ENCODE data around the gene ASCC2.

ASCC2 gene

GRCh38 chr22:29742326-29742725 is 95.7 kb downstream of the ASCC2 start:
- TF ChIP-seq, protein P1, sequence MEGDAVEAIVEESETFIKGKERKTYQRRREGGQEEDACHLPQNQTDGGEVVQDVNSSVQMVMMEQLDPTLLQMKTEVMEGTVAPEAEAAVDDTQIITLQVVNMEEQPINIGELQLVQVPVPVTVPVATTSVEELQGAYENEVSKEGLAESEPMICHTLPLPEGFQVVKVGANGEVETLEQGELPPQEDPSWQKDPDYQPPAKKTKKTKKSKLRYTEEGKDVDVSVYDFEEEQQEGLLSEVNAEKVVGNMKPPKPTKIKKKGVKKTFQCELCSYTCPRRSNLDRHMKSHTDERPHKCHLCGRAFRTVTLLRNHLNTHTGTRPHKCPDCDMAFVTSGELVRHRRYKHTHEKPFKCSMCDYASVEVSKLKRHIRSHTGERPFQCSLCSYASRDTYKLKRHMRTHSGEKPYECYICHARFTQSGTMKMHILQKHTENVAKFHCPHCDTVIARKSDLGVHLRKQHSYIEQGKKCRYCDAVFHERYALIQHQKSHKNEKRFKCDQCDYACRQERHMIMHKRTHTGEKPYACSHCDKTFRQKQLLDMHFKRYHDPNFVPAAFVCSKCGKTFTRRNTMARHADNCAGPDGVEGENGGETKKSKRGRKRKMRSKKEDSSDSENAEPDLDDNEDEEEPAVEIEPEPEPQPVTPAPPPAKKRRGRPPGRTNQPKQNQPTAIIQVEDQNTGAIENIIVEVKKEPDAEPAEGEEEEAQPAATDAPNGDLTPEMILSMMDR (IDR thresholded peaks at IDR 0.05; ENCODE audit: extremely low read depth, insufficient read depth, missing control alignments): no peak
- DNase-seq (ENCODE audit: low spot score): no peak
- in situ Hi-C loops (cut with MboI; ENCODE audit: low pct_unique_long_range_greater_than_20kb, low sequenced_read_pairs, unreplicated experiment): no loop called here

DNA sequence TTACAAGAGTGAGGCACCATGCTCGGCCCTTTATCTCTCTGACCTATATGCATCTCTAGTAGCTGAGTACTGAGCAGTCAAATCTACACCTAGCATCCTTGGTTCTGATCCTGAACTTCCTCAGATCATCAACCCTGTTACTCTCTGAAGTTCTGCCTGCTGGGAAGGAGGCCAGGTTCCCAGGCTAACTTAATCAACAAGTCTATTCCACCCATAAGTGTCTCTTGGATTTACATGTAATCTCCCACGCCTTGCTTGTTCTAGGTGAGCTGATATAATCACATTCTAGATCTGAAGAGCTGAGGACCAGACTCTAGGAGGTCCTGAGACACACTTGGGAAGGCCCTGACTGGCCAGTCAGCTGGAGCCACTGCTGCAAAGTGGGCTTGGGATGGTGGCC is 96.1 kb downstream of the ASCC2 start:
- DNase-seq (ENCODE audit: low spot score): no peak
- TF ChIP-seq, protein P1 (IDR thresholded peaks at IDR 0.05; ENCODE audit: extremely low read depth, insufficient read depth, missing control alignments): no peak
- in situ Hi-C loops (cut with MboI; ENCODE audit: low pct_unique_long_range_greater_than_20kb, low sequenced_read_pairs, unreplicated experiment): no loop called here

- in situ Hi-C loops (cut with MboI; ENCODE audit: low pct_unique_long_range_greater_than_20kb, low sequenced_read_pairs, unreplicated experiment): no loop called here
- TF ChIP-seq, protein P1 (IDR thresholded peaks at IDR 0.05; ENCODE audit: extremely low read depth, insufficient read depth, missing control alignments): no peak
- DNase-seq (ENCODE audit: low spot score): no peak
These were observed 97.9 kb downstream of the ASCC2 start for GRCh38 chr22:29740216-29740615.

DNA sequence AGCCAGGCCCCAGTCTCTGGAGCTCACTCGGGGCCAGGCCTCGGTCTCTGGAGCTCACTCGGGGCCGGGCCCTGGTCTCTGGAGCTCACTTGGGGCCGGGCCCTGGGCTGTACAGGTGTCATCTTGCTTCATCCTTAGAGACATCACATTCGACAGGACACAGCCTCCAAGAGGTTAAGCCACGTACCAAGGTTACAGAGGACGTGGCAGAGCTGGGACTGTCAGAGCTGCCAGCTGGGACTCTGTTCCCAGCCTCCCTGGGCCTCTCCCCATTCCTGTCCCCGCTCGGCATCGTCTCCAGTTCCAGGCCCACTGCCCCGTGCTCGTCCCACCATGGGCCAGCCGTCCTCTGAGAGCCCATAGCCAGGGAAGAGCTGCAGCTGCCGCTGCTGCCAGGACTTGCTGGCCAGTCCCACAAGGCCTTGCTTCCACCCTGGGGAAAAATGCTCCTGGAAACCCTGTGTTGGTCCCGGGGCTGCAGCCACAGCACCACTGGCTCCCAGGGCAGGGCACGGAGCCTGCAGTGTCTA is 98.7 kb downstream of the ASCC2 start:
- no peak for DNase-seq (ENCODE audit: low spot score)

More for the DNA sequence above, 98.7 kb downstream of the ASCC2 start:
- in situ Hi-C loops (cut with MboI; ENCODE audit: low pct_unique_long_range_greater_than_20kb, low sequenced_read_pairs, unreplicated experiment): no loop called here
- TF ChIP-seq, protein P1 (IDR thresholded peaks at IDR 0.05; ENCODE audit: extremely low read depth, insufficient read depth, missing control alignments): no peak

All from GM13977 (cell line).